Esophagus (tissue), 2 donors: ENCODE results near the gene PAM16. TPM values are rescaled to one million over a fixed set of nuclear protein-coding genes. Genes with fewer than 3 reads are reported as not detected.

Source experiments
- H3K27ac ChIP-seq, 2 donors: one replicate each; pipeline ENCODE4 v1.5.1; 2013; ENCODE audit warnings: low read depth in 2 of 2, mild to moderate bottlenecking in 2 of 2, inconsistent platforms in 1 of 2, low read length in 1 of 2, moderate library complexity in 1 of 2
- H3K27me3 ChIP-seq, 2 donors: one replicate each; pipeline ENCODE4 v1.6.1; 2013; ENCODE audit warnings: low read length in 2 of 2, control low read depth in 1 of 2, mild to moderate bottlenecking in 1 of 2; ENCODE audit not compliant: insufficient read depth in 2 of 2, control insufficient read depth in 1 of 2
- H3K36me3 ChIP-seq, 2 donors: one replicate each; pipeline ENCODE4 v1.6.1; 2013; ENCODE audit warnings: low read length in 1 of 2; ENCODE audit not compliant: control insufficient read depth in 2 of 2, insufficient read depth in 2 of 2
- H3K4me1 ChIP-seq, 2 donors: one replicate each; pipeline ENCODE4 v1.6.1; 2013; ENCODE audit warnings: low read length in 1 of 2; ENCODE audit not compliant: control insufficient read depth in 2 of 2, insufficient read depth in 2 of 2
- H3K4me3 ChIP-seq, 2 donors: one replicate each; pipeline ENCODE4 v1.5.1; 2013; ENCODE audit warnings: low read length in 2 of 2, mild to moderate bottlenecking in 2 of 2, low read depth in 1 of 2, moderate library complexity in 1 of 2
- H3K9me3 ChIP-seq, 2 donors: one replicate each; pipeline ENCODE4 v1.6.1; 2013; ENCODE audit warnings: mild to moderate bottlenecking in 2 of 2, low read depth in 1 of 2, low read length in 1 of 2, moderate library complexity in 1 of 2; ENCODE audit not compliant: control insufficient read depth in 2 of 2, insufficient read depth in 1 of 2
- WGBS, 2 donors: extraction: QIAGEN DNeasy Blood & Tissue Kit; methylation state at CpG; one replicate each; pipeline ENCODE4 v1.1.7; 2013; 5-methylcytosine and 5-hydroxymethylcytosine counted together
- polyA plus RNA-seq, 2 donors: library from polyadenylated mRNA; stranded (reverse); fragments of 200-250 nt; gene quantifications; one replicate each; pipeline ENCODE4 v1.2.3, GENCODE V29; 2013
- donor health status: healthy with polysubstance abuse.
- donor health status: Bipolar disorder and iron deficiency.

Gene PAM16
- polyA plus RNA-seq, 2 donors, result 48.2 to 86.1 TPM

DNA sequence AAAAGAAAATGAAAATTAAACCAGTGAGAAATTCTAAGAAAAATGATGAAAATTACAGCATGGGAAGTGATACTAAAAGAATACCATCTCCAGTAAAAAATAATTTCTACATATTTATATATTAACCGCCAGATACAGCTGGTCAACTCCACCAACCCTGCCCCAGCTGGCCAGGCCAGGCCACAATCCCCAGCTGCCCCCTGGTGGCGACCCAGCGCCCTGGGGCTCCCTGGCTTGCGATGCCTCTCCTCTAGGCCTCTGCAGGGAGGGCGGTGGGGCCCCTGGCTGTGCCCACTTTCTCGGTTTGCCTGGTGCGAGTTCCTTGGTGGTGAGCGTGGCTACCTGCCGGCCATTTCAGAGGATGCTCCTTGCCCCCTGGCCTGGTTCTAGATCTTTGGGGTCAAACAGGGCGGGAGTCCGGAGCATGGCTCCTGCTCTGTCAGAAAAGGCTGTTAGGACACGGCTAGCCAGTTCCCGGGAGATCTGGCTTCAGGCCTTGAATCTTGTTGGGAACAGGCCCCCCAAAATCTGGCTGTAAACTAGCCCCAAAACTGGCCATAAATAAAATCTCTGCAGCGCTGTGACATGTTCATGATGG, 20.7 kb downstream of the PAM16 start:
- no peaks in the 10 kb centered on the region for H3K27me3 ChIP-seq
- no peak overlapping the region for H3K4me3 ChIP-seq
- H3K4me1 ChIP-seq, result peaks cover 0 to 7% of the 10 kb centered on the region in 2 donors
- no peaks in the 10 kb centered on the region for H3K36me3 ChIP-seq
- 50 to 55% methylated on average over 14 of the region's 14 CpGs for WGBS, 2 donors
- H3K27ac ChIP-seq, result no peak overlapping the region
- H3K9me3 ChIP-seq, result no peaks in the 10 kb centered on the region

DNA sequence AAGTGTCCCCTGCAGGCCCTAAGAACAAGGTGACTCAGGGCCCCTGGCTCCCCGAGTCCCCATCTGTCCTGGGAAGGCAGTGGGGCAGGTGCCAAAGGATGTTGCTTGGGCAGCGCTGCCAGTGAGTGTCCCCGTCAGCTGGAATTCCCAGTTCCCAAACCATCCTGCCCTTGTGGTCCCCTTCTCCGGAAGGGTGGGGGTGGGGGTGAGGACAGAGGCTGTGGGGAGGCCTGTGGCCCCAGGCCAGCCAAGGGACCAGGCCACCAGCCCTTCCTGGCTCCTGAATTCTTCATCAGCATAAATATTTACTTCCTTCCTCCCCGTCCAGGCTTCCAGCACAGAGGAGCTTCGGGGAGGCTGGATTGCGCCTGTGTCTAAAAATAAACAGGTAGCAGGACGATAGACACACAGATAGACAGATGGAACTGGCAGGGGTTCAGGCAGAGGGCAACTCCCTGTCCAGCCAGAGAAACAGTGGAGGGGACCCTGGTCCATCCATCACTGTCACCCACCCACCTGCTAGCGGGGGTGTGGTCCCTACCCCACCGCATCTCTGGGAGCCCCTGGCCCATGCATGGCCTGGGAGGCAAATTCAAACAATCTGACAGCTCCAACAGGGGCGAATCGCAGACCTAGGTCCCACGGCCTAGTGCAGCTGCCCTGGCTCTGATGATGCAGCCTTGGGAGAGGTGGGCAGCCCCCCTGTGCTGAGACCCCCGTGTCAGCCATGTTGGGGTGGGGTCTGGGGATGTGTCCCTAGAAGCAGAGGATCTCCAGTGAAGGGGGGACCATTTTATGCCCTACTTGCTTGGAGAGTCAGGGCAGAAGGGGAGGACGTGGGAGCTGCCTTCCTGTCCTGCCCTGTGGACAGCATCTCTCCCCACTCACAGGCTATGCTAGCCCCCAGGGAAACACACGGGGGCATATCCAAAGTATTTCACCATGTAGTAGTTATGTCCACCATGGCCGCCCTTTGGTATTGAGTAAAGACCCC, 22.0 kb downstream of the PAM16 start:
- H3K9me3 ChIP-seq, result no peaks in the 10 kb centered on the region
- no peaks in the 10 kb centered on the region for H3K27me3 ChIP-seq
- H3K4me3 ChIP-seq, result no peak overlapping the region
- peaks cover 3 to 10% of the 10 kb centered on the region in 2 donors for H3K4me1 ChIP-seq
- peak overlapping the region; percentile 37 to 69 for H3K27ac ChIP-seq
- WGBS, 2 donors, result 56 to 60% methylated on average over 17 of the region's 17 CpGs
- H3K36me3 ChIP-seq, result no peaks in the 10 kb centered on the region

DNA sequence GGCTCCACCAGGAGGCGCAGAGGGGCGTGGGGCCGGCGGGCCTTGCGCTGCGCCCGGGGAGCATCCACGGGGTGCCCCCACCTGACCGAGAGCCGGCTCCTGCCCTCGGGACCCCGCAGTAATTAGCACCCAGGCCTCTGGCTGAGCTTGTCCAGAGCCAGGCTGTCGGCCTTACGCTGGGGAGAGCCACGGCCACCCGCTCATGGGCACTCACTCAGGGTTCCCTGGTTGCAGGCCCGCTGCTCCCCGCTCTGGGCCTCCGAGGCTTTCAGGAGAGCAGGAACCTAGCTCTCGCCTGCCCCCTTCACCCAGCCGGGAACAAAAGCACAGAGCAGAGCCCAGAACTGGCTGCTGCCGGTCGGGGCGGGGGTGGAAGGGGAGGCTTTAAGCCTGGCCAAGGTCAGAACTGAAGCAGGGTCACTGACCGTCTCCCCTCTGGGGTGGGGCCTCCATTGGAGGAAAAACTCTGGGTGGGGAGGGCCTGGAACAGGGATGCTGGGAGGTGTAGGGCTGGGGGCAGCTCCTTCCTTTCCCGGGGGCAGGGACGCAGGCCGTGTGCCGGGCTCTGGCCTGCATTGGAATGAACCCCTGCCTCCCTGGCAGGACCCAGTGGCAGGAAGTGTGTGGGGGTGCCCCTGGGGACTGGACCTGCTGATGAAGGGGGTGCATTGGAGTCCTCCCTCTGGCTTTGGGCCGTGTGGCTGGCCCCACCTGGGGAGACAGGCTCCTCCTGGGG, 22.9 kb downstream of the PAM16 start:
- Histone ChIP-seq H3K4me3 (peak overlapping the region; percentile 22 to 43), H3K27ac (peak overlapping the region; percentile 37 to 69), H3K4me1 (peaks cover 3 to 10% of the 10 kb centered on the region in 2 donors), H3K9me3 (no peaks in the 10 kb centered on the region), H3K27me3 (no peaks in the 10 kb centered on the region), H3K36me3 (no peaks in the 10 kb centered on the region)
- 7 to 8% methylated on average over 30 of the region's 30 CpGs for WGBS, 2 donors

DNA sequence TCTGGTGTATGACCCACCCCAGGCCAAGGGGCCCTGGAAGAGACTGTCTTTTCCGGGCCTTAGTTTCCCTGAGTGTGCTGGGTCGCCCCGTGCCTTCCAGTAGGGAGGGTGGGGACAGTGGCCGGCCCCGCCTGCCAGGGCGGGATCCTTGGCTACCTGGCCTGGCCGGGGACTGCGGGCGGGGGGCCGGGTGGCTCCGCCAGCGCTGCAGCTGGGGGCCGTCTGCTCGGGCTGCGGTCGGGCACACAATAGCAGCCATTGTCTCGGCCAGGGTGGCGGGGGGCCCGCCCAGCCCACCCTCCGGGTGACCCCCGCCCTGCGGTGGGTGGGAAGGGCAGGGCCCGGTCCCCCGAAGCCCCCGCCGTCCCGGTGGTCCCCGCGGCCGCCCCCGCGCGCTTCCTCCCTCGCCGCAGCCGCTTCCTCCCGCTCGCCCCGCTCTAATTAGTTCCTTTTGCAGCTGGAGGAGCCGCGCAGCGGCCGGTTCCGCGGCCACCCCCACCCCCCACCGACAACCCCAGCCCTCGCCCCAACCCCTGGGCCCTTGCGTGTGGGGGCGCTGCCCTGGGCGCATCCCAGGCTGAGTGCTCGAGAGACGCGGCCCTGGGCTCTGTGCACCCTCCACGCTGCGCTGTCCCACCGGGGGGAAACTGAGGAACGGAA, 23.6 kb downstream of the PAM16 start:
- H3K4me1 ChIP-seq, result peaks cover 3 to 10% of the 10 kb centered on the region in 2 donors
- H3K27me3 ChIP-seq, result no peaks in the 10 kb centered on the region
- peak overlapping the region; percentile 22 to 43 for H3K4me3 ChIP-seq
- H3K36me3 ChIP-seq, result no peaks in the 10 kb centered on the region
- WGBS, 2 donors, result 3 to 4% methylated on average over 37 to 57 of the region's 57 CpGs
- H3K27ac ChIP-seq, result peak overlapping the region; percentile 32 to 69
- H3K9me3 ChIP-seq, result no peaks in the 10 kb centered on the region

DNA sequence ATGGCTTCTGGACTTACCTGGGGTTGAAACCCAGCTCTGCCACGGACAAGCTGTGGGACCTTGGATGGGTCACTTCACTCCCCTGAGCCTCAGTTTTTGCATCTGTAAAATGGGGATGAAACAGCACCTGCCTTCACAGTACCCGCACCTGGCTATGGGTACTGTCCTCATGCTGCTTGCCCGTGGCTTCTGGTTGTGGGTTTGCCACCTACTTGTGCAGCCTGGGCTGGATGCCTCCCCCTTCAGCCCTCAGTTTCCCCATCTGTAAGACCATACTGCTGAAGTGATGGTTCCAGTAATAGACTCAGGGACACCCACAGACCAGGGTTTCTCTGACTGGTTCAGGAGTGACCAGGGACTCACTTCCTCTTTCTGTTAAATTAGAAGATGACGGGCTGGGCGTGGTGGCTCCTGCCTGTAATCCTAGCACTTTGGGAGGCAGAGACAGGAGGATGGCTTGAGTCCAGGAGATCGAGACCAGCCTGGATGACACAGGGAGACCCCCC, 25.8 kb downstream of the PAM16 start:
- no peak overlapping the region for H3K4me3 ChIP-seq
- H3K4me1 ChIP-seq, result peaks cover 10 to 15% of the 10 kb centered on the region in 2 donors
- H3K9me3 ChIP-seq, result no peaks in the 10 kb centered on the region
- peak overlapping the region in 1 of 2 donors; percentile 33 for H3K27ac ChIP-seq
- 77 to 79% methylated on average over 6 of the region's 6 CpGs for WGBS, 2 donors
- H3K36me3 ChIP-seq, result no peaks in the 10 kb centered on the region
- H3K27me3 ChIP-seq, result no peaks in the 10 kb centered on the region

DNA sequence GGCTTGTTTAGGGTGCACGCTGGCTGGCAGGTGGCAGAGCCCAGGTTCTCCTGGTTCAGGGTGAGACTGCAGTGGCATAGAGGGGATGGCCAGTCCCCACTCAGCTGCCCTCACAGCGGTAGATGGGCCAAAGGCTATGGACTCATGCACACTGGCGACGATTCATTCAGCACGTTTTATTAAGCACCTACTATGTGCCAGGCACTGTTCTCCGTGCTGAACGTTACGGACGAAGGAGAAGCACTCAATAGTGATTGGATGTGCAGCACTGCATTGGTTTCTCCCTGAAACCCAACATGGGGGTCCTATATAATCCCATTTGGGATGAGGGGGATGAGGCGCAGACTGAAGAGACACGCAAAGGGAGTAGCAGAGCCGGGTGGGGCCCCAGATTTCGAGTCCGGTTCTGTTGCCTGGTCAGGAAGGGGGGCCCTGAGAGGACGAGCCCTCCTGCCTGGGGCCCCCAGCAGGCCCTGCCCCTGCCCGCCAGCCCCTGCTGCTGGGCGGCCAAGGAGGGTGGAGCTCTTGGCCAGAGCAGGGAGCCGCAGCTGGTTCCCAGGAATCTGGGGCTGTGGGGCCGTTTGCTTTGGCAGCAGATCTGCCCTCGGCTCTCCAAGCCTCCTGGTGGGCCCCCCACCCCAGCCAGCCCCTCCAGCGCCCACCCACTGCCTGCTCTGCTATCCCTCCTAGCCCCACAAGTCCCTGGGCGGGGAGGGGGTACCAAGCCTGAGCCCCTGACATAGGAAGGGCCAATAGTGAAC, 26.4 kb downstream of the PAM16 start:
- H3K27ac ChIP-seq, result peak overlapping the region; percentile 6 to 33
- 68 to 69% methylated on average over 22 of the region's 22 CpGs for WGBS, 2 donors
- no peak overlapping the region for H3K4me3 ChIP-seq
- peaks cover 15 to 22% of the 10 kb centered on the region in 2 donors for H3K4me1 ChIP-seq
- no peaks in the 10 kb centered on the region for H3K9me3 ChIP-seq
- H3K27me3 ChIP-seq, result no peaks in the 10 kb centered on the region
- H3K36me3 ChIP-seq, result no peaks in the 10 kb centered on the region

DNA sequence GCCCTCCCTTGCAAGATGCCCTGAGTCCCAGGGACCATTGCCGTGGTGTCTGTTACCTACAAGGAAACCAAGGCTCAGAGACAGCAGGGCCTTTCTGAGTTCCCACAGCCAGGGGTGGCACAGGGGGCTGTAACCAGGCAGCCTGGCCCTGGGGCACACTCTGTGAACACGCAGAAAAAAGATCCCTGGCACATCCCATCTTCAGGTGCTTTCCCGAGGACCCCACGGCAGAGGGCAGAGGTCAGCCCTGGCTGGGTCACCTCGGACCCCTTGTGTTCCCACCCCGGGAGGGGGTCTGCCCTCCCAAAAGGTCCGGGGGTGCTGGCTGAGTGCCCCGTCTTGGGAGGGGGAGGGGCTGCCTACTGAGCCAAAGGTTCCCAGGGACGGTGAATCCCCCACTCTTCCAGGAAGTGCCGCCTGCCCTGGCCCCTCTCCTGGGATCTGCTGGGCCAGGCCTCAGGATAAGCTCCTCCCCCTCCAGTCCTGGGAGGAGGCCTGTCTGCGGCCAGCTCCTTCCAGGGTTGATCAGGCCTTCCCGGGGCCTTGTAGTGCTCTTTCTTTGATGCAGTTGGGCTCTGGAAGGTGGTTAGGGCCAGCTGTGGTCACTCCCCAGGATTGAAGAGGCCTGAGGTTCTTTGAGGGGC, 27.2 kb downstream of the PAM16 start:
- H3K36me3 ChIP-seq, result no peaks in the 10 kb centered on the region
- peaks cover 18 to 27% of the 10 kb centered on the region in 2 donors for H3K4me1 ChIP-seq
- H3K4me3 ChIP-seq, result no peak overlapping the region
- peak overlapping the region; percentile 6 to 33 for H3K27ac ChIP-seq
- 22 to 34% methylated on average over 12 of the region's 12 CpGs for WGBS, 2 donors
- H3K9me3 ChIP-seq, result no peaks in the 10 kb centered on the region
- no peaks in the 10 kb centered on the region for H3K27me3 ChIP-seq

DNA sequence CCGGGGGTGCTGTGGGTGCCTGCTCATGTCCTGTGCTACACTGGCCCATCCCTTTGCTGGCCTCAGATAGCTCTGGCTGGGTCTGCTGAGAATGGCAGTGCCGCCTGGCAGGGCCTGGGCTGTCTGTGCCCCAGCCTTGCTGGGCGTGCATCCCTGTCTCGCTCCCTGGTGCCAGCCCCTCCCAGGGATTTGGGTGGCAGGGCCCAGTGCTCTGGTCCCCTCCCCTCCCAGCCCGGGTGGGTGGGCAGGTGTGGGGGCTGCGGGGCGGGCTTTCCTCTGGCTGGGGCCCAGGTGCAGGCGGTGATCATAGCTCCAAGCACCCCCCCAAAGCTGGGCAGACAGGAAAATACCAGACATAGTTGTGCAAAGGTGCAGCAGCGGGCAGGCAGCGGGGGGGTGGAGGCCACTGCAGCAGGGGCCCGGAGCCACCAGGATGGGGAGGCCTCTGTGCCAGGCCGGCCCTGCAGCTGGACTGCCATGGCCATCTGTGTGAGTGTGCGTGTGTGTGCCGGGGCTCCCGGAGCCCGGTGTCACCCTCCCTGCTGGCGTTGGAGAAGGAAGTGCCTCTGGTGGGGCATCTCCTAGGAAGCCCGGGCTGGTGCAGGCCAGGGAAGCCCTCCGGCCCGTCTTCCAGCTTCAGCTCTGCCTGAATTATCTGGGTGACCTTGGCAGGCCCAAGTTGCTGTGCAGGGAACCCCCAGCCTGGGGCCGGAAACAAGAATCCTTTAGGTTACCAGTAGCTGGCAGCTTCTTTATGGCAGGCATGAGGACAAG, 27.9 kb downstream of the PAM16 start:
- Histone ChIP-seq H3K9me3 (no peaks in the 10 kb centered on the region), H3K36me3 (no peaks in the 10 kb centered on the region), H3K4me3 (no peak overlapping the region), H3K27me3 (no peaks in the 10 kb centered on the region), H3K27ac (peak overlapping the region; percentile 29 to 32), H3K4me1 (peaks cover 18 to 23% of the 10 kb centered on the region in 2 donors)
- 40 to 46% methylated on average over 21 of the region's 21 CpGs for WGBS, 2 donors
